GM12801 (cell line): ENCODE results near the gene ATL2.

Experiments used
- TF ChIP-seq, protein P1 (sequence below): IDR thresholded peaks from one replicate; pipeline ENCODE4 v1.5.1; 2011; ENCODE audit warnings: control low read depth; ENCODE audit not compliant: insufficient read length; ENCODE audit errors: extremely low read depth

ATL2 gene

DNA sequence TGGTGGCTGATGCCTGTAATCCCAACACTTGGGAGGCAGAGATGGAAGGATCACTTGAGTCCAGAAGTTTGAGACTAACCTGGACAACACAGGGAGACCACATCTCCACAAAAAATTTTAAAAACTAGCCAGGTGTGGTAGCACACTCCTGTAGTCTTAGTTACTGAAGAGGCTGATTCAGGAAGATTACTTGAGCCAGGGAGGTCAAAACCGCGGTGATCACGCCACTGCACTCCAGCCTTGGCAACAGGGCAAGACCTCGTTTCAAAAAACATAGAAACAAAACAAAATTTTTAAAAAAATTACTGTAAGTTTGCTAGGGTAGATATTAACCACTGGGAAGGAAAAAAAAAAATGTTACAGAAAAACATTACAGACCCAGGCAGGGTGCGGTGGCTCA, 5.8 kb downstream of the ATL2 start:
- TF ChIP-seq, protein P1, sequence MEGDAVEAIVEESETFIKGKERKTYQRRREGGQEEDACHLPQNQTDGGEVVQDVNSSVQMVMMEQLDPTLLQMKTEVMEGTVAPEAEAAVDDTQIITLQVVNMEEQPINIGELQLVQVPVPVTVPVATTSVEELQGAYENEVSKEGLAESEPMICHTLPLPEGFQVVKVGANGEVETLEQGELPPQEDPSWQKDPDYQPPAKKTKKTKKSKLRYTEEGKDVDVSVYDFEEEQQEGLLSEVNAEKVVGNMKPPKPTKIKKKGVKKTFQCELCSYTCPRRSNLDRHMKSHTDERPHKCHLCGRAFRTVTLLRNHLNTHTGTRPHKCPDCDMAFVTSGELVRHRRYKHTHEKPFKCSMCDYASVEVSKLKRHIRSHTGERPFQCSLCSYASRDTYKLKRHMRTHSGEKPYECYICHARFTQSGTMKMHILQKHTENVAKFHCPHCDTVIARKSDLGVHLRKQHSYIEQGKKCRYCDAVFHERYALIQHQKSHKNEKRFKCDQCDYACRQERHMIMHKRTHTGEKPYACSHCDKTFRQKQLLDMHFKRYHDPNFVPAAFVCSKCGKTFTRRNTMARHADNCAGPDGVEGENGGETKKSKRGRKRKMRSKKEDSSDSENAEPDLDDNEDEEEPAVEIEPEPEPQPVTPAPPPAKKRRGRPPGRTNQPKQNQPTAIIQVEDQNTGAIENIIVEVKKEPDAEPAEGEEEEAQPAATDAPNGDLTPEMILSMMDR: no peak

DNA sequence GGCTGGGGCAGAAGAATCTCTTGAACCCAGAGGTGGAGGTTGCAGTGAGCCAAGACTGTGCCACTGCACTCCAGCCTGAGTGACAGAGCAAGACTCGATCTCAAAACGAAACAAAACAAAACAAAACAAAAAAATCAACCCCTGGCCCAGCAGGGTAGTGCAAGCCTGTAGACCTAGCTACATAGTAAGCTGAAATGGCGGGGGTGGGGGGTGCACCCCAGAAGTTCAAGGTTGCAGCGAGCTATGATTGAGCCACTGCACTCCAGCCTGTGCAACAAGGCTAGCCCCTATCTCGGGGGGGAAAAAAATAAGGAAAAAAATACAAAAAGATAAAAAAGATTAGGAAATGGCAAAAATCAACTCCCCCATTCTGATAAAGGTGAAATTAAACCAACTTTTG, 6.4 kb downstream of the ATL2 start:
- TF ChIP-seq, protein P1: no peak

DNA sequence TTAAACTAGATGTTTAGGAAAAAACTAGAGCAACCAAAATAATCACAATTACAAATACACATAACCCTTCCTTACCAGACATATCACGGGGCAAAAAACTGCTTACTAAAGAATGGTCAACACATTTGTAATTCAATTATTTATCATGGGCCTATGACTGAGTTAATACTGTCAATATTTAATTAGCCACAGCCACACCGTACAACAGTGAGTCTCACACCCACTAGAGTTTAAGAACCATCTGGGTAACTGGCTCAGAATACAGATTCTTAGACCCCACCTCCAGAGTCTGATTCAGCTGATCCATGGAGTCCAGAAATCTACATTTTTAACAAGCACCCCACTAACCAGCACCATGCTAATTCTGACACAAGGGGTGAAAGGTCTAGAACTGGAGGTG, 14.8 kb downstream of the ATL2 start:
- TF ChIP-seq, protein P1: no peak

DNA sequence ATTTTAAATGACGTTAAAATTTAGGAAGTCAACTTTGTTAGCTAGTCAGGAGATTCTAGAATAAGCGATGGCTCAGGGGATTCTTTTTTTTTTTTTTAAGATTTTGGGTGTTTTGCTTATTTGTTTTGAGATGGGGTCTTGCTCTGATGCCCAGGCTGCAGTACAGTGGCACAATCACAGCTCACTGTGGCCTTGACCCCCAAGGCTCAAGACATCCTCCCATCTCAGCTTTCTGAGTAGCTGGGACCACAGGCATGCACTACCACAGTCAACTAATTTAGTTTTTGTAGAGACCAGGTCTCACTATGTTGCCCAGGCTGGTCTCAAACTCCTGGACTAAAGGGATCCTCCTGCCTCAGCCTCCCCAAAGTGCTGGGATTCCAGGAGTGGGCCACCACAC, 16.9 kb downstream of the ATL2 start:
- TF ChIP-seq, protein P1: no peak

DNA sequence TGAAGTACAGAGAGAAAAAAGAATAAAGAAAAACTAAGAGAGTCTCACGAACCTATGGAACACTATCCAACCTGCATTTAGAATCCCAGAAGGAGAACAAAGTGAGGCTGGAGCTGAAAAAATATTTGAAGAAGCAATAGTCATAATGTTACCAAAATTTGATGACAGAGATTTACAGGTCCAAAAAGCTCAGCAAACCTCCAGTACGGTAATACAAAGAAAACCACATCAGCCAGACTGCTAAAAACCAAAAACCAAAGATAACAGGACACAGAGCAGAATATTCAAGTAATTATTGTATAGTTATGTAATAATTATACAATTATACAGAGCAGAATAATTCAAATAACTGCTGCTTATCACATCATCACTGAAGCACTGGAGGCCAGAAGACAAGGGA, 23.7 kb downstream of the ATL2 start:
- TF ChIP-seq, protein P1: no peak

DNA sequence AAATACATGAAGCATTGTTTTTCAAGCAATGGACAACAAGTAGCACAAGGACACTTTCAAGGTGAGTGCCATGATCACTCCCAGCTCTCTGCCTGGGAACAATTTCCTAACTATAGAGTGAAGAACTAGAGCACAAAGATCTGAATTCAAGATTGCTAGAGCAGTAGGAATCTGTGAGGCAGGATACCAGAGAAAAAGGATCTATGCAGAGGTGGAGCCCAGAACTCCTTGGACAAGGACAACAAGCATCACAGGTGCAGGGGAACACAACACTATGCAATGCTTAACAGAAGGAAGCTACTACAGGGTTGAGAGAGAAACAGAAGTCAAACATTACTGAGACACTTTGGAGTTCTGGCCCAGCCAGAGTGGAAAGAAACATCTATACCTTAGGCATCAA, 24.7 kb downstream of the ATL2 start:
- TF ChIP-seq, protein P1: no peak

DNA sequence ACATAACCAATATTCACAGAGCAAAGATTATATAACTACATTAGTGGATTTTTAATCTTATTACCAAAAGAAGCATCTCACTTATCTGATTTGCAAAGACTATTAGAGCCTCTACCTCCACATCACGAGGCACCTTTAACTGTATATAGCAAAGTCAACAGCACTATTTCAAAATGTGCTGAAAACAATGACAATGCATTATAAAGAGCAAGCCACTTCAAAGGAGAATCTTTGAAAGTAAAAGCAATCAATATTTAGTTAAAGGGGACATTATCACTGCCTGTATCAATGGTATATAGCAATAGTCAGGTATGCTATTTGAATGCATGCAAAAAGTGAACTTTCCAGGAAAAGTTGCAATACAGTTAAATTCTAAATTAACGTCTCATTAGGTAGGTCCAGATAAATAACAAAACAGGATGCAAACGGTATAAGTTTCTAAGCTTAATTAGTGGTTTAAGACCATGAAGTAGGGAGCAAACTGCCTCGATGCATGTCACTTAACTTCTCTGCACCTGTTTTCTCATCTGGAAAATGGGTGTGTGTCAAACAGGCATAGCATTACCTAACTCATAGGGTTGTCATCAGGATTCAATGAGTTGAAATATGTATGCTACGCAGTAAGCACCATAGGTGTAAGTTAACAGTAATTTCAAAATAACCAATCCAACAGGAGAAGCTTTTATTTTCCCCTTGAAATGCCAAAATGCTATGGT, 31.6 kb downstream of the ATL2 start:
- TF ChIP-seq, protein P1: no peak
